ENCODE results near the gene SLC16A8.

The SLC16A8 gene

DNA sequence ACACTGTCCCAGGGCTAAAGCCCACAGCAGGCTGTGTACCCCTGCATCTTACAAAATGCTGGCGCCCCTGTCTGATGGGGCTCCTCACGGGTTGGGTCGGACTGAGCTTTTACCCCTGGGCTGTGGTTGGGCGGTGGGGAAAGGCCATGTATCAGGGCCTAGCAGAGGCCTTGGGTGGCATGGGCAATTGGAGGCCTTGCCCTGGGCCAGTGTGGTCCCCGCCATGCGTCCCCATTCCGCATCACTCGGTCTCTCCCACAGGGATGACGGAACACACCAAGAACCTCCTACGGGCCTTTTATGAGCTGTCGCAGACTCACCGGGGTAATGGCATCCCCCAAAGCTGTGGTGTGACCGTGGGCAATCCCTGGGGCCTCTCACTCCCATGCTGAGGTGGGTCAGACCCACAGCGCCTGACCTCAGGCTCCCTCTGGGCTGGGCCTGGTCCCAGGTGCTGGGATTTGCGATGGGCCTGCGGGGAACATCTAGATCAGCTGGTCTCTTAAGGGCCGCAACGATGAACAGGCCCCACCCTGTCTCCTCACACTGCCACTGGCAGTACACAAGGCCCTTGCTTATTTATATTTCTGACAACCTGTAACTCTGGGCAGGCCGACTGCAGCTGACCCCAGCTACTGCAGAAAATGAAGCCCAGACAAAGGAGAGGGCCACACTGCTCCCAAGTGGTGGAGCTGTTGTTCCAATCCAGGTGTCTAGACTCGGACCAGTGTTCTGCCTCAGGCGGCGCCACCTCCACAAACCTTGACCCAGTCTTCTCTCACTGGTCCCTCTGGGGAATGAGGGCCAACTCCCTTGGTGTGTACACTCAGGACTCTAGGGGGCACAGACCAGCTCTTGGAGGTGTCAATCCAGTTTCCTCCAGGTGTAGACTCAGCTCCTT, 12.3 kb downstream of the SLC16A8 start:
- DNase-seq = no peak

DNA sequence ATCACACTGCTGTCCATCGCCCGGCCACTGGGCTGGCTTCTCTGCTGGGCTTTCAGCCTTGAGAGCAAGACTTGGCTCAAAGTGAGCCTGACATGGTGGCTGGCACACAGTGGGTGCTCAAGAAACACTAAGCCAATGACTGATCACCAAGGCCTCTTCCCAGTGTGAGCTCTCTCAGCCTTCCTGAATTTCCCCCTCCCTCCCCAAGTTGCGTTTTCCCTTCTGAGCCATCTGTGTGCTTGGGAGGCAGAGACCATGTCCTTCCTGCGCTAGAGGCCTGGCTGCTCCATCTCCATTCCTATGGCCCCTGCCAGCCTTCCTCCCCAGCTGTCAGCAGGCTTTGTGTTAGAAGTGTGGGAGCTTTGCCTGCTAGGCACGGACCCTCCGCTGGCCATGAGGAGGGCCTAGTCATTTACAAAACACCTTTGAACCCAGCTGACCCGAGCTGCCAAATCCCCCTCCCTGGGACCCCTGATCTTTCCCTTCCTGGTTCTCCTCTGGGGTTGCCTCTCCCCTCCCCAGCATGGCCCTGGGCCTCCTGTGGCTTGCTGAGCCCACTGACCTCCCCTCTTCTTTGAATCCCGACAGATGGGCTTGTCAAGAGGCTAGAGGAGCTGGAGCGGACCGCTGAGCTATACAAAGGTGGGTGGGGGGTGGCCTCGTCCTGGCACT, 13.6 kb downstream of the SLC16A8 start:
- no peak for DNase-seq

DNA sequence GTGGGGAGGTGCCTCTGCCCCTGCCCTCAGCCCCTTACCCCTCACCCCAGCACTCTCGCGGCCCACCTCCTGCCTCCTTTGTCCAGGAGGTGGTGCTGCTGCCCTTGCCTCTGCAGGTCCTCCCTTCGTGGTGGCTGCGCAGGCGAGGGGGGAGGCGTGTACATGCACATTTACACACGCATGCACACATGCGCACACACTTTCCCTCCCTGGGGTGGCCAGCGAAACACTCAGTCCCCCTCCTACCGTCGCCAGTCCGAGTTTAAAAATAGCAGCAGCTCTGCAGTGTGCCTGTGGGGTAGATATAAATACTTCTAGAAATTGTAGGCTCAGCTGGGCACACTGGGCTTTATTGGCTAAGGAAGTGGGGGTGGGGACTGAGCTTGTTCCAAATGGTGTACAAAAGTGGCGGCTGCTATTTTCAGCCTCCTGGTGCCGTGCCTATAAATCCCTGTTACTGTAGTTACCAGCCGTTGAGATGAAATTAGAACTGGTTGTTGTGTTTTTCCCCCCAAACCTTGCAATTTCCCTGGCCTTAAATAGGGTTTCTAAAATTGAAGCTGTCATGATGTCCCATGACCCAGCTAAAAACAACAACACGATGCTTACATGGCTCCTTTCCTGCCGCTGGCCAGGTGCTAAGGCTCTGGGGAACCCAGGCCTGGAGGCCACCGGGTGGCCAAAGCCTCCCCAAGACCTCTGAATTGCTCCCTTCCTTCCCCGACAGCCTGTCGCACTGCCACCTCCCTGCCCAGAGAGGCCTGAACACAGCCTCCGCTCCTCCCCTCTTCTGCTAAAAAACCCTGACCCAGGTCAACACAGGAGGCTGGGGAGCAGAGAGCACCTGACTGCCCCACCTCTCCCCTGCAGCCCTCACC, 14.4 kb downstream of the SLC16A8 start:
- no peak for DNase-seq

DNA sequence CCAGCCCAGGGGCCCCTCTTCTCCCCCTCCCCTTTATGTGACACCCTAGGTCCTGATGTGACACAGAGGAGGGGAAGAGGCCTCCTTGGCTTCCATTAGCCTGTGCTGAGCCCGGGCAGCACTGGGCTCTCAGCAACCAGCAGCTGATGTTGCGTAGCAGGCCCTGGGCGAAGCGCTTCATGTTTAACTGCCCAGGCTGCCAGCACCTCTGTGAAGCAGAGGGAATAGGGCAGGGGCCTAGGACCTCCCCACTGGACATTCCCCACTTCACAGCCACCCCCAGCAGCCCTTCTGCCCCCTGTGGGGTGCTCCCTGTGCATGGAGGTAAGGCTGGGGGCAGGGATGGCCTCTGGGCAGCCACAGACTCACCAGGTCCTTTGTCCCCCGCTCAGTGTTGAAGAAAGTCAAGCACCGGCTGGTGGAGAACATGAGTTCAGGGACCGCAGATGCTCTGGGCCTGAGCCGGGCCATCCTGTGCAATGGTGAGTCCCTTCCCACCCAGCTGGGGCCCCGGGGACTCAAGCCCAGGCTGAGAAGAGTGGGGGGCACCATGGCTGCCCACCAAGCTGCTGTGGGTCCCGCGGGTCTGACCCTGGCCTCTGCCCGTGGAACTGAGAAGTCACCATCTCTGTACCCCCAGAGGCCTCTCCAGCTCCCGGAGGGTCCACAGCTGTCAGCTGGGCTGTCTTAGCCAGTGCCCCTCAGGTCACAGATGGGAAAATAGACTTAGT, 15.2 kb downstream of the SLC16A8 start:
- DNase-seq = no peak

DNA sequence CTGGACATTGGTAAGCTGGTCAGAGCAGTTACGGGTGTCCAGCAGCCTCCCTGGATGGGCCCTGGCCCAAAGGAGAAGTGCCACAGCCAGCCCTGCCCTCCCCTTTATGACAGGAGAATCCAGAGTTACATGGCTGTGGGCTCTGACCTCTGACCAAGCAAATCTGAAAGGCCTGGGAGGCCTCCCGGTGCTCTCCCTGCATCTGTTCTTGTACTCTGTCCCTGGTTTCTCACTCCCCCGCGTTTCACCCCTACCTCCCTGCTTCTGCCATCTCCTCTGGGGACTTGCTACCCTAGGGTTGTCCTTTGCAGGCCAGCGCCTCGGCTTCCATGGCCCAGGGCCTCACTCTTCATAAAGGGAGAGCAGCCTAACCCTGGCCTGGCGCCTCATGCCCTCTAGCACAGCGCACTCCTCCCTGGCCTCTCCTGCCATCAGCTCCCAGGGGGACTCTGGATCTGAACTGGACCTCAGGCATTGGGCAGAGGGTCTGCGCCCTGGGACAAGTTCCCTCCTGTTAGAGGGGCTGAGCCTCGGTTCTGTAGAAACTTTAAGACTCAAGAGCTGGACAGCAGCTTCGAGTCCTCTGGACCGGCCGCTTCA, 16.1 kb downstream of the SLC16A8 start:
- DNase-seq = no peak

DNA sequence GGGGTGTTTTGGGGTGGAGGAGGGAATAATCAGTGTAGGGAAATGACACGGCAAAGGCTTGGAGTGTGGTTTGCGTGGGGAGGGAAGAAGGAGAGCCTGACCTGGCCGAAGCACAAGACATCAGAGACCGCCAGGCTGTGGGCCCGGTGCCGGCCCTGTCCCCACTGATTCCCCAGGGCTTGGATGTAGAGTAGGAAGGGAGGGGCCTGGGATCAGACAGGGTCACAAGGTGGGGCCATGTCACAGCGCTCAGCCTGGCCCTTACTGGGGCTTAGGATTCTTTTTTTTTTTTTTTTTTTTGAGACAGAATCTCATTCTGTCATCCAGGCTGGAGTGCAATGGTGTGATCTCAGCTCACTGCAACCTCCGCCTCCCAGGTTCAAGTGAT, 17.0 kb downstream of the SLC16A8 start:
- DNase-seq = no peak

DNA sequence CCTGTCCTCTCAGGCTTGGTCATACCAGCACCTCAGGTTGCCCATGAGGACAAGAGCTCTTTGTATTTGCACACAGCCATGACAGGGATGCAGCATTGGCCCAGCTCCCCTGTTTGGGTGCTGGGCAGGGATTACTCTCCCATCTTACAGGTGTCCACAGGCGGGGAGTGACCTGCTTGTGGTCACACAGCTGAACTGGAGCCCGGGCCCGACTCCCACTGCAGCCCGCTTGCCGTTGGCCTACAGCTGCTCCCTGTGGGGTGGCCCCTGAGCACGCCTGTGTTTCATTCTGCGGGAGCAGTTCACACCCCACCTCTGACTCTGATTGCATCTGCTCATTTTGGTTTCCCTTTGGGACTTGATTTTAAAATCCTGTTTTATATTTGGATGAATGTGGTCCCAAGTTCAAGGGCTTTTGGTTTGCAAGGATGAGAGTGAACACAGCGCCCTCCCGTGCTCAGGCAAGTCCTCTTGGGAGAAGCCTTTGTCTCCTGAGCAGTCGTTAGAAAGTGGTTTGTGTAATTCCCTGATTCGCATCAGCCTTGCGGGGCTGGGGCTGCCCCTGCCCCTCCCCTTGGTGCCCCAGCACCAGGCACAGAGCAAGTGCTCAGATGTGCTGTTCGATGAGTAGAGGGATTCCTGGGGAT, 17.5 kb downstream of the SLC16A8 start:
- no peak for DNase-seq

DNA sequence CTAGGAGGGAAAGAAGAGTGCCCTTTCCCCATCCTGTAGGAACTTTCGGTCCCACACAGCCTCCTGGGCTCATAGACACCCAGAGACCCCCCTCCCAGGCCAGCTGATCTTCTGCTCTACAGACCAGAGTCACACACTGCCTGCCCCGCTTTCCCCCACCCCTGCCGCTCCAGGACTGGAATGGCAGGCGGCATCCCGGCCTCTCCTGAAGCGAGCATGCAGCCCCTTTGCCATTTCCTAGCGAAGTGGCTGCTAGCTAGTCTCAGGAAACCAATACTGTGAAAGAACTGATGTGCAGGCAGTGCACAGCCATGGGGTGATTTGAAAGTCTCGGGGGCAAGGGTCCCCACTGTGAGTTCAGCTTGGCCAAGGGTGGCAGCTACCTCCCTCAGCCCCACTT, 18.4 kb downstream of the SLC16A8 start:
- no peak for DNase-seq

DNA sequence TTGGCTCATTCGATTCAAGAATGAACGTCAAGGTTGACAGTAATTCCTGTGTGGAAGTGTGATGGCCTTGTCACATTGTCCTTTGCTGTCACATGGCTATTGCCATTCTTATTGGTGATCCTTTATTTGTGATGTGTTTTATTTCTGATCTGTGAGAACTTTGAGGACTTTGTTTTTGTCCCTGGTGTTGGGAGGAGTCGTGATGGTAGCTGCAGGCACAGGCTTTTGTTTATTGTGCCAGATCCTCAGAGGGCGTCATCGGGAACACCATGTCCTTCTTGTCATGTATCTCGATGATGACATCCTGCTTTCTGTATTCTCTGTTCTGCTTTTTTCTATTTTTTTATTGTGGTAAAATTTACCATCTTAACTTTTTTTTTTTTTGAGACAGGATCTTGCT, 21.2 kb downstream of the SLC16A8 start:
- DNase-seq = no peak

DNA sequence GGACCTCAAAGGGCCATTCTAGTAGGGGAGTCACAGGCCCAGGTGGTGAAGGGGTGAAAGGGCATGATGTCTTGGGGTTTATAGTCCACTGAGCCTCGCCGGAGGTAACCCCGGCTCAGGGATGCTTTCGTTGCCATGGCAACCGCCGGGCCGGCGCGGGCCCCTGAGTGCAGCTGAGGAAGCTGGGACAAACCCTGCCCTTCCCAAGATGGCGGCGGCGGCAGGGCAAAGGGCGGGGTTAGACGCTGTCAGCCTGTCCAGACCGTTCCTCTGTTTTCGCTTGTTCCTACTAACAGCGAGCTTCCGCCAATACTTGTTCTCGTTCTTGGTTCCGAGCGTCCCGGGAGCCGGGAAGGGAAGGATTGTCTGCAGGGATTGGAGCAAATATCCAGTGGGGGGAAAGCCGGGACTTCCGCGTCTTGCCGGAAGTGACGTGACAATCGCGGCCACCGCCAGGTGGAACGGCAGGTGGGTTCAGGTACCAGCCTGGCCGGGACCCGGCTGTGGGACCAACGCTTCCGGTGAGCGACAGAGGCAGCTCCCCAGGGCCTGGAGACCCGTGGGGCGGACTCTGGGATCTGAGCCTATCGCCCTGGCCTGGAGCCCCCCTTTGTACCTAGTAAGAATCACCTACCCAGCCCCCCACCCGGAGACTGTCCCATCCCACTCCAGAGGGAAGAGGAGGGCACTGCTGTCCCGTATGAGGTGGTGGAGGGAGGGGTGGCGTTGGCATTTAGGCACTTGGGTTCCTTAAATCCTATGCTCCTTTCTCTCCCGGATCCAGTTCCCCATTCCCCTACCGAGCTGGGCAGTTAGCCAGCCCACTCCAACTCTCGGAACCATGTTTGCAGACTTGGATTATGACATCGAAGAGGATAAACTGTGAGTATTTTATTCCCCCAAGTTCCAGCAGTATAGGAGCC, 26.8 kb downstream of the SLC16A8 start, which contains the start of gene PICK1:
Gene PICK1 (plus strand): TSS at position 436 of the 923 bp plus-strand sequence. CDS start 406 bp downstream, at position 842.
- peak; percentile 67 for DNase-seq

DNA sequence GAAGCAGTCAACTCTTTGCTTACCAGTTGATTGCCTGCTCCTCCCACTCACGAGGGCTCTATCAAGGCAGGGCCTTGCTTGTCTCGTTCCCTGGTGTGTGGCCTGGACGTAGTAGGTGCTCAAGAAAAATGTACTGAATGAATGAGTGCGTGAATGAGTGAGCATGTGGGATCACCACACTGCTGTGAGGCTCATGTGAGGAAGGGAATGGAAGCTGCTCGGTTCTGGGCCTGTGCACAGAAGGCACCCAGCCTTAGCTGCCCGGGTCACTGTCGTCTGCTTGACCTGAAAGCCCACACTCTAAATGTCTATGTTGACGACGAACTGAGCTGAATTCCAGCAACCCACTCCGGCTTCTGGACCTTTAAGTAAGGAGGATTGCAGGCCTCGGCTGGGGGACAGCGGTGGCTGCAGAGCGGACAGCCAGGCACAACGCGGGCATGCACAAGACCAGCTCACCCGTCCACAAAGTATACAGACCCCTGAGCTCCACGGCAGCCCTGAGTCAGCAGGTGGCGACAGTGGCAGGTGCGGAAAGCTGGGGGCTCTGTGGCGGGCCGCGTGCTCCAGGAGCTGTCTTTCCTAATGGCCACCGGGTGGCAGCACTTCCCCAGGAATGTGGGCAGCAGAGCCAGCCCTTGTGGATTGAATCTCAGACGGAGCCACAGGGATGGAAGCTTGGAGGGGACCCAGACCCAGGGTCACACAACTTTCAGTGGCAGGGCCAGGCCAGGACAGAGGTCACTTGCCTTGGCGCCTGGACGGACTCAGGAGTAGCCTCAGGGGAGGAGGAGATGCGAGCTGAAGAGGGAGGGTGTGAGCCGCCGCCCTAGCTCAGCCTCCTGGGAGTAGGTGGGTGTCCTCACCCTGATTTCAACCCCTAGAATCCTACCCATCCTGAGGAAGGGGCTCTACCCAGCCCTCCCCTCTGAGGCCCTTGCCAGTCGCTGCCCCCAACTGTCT, 31.8 kb downstream of the SLC16A8 start:
- DNase-seq = peak; percentile 57

DNA sequence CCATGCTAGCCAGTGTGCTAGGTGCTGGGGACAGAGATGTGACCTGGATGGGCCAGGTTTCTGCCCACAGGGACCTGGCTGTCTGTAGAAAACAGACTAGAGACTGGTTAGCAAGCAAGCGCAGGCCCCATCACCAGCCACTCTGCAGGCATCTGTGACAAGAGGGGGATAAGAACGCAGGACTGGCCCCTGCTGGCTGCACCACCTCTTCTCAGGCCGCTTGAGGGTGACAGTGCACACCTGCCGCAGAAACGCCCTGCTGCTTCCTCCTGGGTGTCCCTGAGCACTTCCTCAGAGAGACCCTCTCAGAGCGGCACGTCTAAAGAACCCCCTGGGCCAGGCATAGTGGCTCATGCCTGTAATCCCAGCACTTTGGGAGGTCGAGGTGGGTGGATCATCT, 32.7 kb downstream of the SLC16A8 start:
- no peak for DNase-seq

DNA sequence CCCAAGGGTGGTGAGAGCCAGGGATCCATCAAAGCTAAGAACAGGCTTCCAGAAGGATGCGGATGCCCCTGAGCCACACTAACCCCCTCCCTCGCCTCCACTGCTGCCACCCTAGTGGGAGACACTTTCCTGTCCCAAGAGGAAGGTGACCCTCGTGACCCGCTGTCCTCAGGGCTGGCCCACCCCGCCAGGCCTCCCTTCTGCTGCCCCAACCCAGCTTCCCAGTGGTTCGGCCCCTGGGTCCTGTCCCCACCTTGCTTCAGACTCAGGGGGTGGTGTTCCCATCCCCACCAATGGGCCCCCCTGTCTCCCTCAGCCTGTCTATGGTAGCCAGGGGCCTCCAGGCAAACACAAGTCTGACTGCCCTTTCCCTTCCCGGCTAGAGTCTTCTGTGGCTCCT, 33.3 kb downstream of the SLC16A8 start:
- DNase-seq = no peak

DNA sequence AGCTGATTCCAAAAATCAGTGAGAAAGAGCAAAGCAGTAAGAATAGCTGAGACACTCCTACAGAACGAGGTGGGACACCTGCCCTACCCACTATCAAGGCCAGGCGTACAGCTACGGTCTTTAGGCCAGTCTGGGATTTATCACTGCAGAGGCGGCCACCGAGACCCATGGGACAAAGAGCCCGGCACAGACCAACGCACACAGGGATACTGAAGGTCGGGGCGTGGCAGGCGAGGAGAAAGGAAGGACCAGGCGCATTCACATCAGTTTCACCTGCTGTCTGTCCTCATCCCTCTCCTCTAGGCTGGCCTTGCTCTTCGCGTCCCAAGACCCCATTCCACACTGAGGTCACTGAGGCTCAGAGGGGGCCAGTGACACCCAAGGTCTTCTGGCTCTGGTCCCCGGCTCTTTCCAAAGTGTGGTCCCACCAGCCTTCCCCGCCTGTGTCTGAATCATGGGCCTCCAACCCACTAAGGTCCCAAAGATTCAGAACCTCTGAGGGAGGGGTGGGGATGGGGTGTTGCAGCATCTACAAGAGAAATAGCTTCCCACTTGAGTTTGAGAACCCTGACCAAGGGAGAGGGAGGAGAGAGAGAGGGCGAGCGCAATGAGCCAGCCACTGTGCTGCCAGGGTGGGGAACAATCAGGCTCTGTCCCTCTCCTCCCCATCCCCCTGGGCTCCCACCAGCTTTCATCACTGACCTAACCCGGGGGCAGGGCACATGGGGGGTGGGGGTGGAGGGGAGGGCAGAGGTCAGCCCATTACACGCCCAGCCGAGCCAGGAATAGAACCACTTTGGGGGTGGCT, 34.0 kb downstream of the SLC16A8 start:
- no peak for DNase-seq

DNA sequence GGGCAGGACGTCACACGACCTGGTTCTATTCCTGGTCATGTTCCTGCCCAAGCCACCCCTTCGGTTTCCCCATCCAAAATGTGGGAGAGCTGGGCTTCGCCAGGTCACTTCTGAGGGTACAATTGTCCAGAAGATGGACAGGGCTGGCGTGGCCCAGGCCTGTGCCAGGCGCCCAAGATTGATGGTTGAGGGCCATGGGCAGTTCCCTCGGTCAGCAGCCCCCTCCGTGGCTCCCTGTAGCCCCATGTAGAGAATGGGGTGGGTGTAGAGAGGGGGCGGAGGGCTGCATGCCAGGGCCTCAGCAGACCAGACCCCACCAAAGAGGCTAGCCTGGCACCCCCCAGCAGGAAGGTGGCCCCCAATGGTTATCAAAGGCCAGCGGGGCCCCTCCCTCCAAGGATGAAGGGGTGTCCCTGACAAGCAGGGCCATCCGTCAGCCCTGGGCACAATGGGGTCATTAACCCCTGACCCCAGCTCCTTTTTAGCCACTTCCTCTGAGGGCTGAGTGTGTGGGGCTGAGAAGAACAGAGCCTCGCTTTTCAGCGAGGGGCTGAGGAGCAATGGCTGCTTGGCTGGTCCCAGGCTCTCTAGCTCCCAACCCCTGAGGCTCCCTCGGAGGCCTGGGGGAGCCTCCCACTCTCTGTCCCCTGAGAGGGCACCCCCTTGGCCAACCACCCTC, 37.8 kb downstream of the SLC16A8 start:
- no peak for DNase-seq

DNA sequence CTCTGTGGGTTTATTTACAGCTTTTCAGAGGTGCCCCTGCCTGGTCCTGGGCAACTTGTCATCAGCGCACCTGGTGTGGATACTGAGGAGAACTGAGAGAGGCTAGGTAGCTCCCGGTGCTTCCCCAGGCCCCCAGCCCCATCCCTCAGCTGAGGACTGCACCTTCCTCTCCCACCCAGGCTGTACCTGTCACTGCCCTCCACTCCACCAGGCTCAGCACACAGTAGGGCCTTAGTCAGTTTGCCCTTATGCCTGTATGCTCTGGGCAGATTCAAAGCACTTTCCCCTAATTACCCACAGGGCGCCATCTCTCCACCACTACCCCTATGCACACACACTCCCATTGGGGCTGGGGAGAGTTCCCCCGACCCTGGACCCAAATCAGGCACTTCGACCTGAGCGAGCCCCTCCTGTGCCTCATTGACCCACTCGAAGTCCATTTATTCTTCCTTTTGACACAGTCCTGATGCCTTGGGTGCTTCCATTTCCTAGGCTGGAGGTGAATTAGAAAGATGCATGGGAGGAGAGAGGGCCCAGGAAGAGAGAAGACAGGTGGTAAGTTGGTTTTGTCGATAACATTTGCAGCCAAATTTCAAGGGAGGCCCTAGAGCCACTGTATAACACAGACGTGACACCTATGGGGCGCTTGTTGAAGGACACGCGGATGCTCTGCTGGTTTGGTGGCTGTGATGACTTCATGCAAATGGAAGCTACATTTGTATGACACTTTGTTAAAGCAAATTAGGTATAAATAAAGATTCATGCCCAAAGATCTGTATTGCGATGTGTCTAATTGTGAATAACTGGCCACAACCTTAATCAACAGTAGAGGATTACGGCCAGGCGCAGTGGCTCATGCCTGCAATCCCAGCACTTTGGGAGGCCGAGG, 40.6 kb downstream of the SLC16A8 start:
- DNase-seq = no peak

DNA sequence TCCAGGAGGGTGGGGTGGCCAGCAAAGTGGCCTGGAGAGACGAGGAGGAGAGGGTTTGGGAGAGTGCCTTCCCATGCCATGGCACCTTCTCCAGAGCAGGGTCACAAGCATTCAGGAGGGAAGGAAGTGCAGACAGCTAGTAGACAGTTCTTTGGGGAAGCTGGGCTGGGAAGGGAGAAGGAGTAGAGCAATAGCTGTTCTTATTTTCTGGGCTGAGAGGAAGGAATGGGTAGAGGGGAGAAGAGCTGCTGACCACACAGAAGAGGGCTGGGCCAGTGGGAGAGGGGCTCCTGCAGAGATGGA, 41.5 kb downstream of the SLC16A8 start:
- no peak for DNase-seq
